ENCODE measurements around the gene DDA1.

The DDA1 gene

DNA sequence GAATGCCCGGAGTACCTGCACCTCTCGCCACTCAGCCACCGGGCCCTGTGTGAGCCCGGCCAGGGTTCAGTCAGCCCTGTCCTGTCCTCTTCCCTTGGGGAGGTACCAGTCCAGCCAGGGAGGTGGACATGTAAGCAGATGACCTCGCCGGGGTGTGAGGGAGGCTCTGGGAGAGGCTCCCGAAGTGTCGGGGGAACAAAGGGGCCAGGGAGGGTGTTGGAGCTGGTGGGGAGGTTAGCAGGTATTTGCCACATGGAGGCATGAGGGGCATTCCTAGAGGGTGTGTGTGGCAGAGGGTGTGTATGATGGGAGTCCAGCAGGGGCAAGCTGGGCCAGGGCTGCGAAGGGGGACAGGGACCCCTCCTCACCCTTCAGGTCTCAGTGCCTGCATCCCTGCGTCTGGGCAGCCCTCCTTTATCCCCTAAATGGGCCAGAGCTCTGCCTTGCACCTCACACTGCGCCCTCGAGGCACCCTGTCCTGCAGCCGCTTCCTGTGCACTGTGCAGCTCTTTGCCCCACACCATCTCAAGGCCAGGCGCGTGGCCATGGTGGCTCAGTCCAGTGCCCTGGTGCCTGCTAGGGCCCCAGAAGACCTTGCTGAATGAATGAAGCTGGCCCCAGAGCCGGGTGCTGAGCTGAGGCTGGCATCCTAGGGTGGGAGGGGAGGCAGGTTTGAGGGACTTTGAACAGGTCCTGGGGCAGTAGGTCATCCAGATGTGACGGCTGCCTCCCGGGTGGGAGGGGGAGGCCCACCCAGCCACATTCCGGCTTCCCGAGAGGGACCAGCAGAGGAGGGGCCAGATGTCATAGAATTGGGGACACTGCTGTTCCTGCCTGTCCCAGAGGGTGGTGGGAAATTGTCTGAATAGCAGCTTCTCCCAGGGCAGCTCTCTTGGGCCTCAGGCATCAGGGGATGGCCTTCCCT lies 3.1 kb downstream of the DDA1 start:
- DNase-seq, result no peak

DNA sequence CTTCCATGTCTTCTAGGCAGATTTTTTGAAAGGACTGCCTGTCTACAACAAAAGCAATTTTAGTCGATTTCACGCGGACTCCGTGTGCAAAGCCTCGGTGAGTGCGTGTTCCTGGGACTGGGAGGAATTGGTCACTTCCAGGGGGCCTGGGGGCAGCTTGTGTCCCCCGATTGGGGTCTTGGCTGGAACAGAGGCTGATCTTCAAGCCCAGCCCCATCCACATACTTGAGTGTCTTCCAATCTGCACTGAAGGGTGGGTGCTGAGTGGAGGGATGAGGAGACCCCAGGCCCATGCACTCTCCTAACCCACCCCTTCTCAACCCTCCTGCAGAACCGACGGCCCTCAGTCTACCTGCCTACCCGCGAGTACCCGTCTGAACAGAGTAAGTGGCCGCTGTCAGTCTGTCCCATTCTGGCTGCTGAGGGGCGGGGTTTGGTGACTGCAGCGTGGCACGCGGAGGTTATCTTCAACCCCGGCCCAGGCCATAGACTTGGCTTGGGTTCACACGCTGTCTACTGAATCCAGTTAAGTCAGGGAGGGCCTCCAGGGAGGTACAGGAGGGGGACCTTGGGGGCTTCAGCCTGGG lies 4.7 kb downstream of the DDA1 start:
- no peak for DNase-seq

DNA sequence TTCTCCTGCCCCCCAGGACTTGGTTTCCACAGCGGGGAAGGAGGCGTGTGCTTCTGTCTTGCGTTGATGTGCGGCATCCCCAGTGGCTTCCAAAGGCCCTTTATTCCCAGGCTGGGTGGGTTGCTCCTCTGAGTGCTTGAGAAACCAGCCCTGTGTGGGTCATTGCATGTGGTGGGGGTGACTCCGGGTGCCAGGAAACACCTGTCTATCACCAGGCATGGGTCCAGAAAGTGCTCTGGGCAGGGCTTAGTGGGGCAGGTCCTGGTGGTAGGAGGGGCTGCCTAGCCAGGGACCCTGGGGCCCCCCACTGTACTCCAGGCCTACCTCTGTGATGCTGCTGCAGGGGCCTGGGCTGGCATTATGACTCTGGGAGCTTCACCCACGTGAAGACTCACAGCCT lies 9.6 kb downstream of the DDA1 start:
- no peak for DNase-seq

DNA sequence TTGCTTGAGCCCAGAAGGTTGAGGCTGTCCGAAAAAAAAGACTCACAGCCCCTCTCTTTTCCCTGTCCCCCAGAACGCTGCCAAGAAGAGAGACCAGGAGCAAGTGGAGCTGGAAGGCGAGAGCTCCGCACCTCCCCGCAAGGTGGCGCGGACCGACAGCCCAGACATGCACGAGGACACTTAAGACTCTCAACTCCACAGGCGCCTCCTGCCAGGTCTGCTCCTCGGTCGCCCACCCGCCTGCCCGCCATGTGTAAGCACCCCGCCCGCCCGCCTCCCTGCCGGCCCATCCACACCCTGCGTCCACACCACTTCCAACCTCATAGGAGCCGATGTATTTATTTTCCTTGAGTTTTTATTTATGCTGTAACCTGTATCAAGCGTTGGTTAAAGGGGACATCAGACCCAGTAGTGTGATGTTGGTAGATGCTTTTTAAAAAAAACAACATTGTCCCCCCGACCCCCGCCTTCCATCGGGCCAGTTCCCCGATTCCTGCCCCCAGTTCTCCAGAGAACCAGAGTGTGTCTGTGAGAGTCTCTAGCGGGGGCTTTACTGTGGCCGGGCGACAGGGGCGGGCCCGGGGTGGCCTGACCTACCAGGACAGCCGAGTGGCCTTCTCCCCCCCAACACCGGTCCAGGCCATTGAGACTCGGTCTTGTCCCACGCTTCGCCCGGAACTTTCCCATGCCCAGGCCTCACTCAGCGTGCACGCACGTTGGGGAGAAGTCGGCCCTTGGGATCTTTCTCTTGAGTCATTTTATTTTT lies 10.3 kb downstream of the DDA1 start:
- DNase-seq, result no peak

DNA sequence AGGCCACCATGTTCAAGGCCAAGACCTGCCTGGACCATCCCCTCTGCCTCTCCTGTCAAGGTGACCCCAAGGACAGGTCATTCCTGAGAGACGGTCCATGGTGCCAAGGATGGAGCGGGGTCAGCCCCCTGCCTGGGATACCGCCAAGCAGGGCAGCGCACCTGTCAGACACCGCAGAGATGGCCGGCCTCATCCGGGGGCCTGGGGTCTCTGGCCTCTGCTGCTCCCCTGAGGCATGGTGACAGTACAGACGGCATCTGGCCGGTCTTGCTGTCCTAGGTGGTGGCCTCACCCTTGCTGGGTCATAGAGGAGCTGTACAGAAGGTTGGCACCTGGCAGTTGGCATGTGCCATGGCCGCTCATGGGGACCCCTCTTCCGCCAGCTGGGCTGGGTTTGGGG lies 11.1 kb downstream of the DDA1 start:
- DNase-seq, result no peak

- no peak for DNase-seq
These were observed 12.5 kb downstream of the DDA1 start for GRCh38 chr19:17321655-17322489.

DNA sequence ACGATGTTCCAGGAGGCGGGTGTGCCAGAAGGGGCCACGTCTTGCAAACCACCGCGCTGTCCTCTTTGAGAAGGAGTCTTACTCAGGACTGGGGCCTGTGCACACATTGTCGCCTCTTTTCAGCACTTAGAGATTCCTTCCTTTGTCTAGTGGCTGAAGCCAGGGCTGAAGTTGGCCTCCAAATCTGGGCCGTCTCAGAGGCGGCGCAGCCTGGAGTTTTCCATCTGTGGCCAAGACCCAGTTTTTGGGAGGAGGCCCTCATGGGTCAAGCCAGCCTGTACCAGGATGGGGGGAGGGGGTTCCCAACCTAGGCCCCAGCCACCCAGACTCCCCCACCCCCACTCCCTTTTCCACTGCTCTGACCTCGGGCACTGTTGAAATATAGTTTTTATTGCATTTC lies 13.5 kb downstream of the DDA1 start:
- DNase-seq, result no peak

- DNase-seq, result no peak
These were observed 14.1 kb downstream of the DDA1 start for GRCh38 chr19:17323300-17323963.

DNA sequence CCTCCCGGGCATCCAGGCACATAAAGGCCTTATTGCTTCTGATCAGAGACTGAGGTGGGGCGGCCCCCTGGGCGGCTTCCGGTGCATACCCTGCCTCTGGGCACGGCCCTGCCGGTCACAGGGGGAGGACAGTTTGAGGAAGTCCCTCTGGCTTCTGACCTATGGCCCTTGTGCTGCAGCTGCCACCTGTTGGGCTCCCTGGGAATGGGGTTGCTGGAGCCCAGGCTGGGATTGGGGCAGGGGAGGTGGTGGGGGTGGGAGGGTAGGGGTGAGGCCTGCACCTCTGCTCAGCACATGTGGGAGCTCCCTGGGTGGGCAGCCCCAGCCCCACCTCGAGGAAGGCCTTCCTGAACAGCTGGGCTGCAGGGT lies 14.6 kb downstream of the DDA1 start:
- no peak for DNase-seq

DNA sequence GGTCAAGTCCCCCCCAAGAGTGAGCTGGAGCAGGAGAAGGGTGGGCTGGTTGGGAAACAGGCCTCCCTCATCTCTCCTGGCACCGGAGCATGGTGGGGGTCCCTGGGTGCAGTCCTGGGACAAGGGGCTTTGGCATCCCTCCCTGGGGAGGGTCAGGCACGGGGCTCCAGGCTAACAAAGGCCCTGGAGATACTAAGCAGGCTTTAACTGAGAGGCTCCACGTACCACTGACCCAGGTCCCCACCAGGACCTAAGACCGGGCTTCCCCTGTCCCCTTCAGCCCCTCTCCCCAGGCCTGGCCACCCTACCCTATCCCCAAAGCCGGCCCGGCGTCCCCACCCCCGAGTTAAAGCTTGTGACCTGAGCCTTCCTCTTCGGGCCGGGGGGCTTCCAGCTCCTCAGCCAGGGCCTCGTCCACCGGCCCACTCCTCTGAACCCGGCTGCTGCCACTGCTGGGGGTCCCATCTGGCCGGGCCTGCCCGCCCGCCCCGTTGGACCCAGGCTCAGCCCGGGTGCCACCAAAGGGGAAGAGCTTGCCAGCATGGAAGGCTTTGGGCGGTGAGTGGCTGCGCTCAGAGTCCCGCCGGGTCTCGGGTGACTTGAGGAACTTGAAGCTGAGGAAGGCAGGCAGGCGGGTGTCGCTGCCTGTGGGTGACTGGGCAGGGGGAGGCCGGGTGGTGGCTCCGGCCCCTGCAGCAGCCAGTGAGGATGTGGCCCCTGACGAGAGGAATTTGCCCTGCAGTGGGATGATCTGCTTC lies 15.2 kb downstream of the DDA1 start:
- DNase-seq, result no peak

GRCh38 chr19:17325133-17325532 lies 15.8 kb downstream of the DDA1 start:
- no peak for DNase-seq

DNA sequence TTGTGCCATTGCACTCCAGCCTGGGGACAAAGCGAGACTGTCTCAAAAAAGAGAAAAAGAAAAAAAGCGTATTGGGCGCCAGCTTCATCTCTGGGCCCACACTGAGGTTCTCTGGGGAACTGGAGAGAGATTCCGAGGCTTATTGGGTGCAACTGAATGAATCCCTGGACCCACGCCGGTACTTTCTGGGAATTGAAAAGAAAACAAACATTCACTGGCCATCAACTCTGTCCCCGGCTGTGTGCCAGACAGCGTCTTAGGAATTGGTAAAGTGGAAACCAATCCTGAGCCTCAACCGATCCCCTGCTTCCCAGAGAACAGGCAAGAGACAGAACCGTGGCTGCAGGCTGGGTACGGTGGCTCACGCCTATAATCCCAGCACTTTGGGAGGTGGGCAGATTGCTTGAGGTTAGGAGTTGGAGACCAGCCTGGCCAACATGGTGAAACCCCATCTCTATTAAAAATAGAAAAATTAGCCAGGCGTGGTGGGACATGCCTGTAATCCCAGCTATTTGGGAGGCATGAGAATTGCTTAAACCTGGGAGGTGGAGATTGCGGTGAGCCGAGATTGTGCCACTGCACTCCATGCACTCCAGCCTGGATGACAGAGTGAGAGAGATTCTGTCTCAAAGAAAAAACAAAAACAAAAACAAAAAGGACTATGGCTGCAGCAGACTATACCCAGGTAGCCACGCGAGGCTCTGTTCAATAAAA lies 16.7 kb downstream of the DDA1 start:
- no peak for DNase-seq

DNA sequence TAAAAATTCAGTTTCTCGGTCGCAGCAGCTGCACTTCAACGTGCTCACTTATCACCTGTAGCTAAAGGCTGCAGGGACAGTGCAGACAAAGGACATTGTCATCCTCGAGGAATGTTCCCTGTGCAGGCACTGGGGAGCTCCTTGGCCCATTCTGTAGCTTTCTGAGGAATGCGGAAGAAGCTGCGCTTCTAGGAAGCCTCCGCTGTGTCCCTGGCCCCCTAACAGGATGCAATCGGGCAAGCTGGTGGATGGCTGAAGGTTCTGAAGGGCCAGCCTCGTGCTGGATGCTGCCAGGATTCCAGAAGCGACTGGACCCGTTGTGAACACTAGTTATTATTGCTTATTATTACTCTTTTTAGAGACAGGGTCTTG lies 17.2 kb downstream of the DDA1 start:
- no peak for DNase-seq

- DNase-seq, result no peak
These were observed 17.8 kb downstream of the DDA1 start for GRCh38 chr19:17327068-17327653.

DNA sequence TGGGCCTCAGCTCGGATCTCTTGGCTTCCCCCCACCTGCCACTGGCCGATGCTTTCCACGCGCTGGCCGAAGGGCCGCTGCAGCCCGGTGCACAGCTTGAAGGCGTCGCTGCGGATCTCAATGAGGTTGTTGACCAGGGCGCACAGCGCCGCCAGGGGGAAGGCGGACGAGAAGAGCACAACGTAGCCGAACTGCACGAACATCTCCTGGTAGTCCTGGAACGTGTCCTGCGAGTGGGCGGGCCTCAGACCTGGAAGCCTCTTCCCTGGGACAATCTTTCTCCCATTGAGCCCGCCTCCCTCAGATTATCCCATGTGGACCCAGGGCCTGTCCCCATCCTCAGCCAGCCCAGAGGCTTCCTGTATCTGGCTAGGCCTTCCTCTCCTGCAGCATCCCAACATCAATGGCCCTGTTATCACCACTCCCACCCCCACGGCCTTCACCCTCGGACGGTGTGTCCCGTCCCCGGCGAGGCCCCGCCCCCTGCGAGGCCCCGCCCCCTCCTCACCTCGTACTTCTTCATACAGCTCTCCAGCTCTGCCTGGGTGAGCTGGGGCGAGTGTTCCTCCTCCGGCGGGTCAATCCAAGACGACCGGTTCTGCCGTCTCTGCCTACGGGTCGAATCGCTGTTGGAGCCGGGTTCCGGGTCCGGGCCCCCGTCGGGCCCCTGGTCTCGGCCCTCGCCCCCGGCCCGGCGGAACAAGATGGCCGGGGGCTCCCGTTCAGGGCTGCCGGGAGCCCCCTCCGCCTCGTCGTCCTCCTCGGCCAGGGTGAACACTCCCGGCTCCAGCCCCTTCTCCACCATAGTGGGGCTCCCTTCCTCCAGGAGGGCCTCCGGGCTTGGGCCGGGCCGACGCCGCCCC lies 18.5 kb downstream of the DDA1 start:
- DNase-seq, result no peak

DNA sequence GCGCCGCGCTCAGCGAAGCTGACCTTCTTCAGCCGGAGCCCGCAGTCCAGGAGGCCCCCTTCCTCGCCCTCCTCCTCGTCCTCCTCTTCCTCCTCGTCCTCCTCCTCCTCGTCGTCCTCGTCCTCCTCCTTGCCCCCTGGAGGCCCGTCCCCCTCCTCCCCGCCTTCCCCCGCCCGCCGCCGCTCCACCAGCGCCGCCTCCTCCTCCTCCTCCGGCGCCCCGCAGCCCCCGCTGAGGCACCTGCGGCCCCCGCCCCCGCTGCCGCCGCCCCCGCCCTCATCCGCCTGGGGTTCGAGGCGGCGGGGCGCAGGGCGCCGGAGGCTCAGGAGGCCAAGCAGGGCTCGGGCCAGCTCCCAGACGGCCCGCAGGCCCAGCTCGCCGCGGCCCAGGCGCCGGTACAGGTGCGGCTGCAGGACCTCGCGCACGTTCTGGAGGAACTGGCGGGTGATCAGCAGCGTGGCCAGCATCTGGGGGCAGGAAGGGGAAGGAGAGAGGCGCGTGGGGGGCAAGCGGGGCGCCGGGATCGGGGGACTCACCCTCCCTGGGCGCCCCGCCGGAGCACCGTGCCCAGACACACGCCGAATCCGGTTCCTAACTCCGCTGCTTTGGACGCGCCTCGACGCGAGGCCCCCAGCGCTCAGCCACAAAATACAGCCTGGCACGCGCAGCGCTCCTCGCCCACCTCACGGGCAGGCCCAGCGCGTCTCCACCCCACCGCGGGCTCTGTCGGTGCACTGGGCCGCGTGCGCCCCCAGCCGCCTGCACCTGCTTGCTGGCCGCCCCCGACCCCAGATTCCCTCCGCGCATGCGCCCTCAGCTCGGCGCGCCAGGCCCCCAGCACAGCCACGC lies 19.4 kb downstream of the DDA1 start:
- DNase-seq, result no peak

- DNase-seq, result no peak
These were observed 20.3 kb downstream of the DDA1 start for GRCh38 chr19:17329366-17330261.

Data from NCI-H524 treated with DMSO at 0.1 percent for 48 hours (cell line).